Stimulated activated CD4-positive, alpha-beta T cell treated with anti-CD3 and anti-CD28 coated beads, Interleukin-2, amount 100 ng/mL, for 4 hours (primary cell): ENCODE data around the gene IER5L.

Source experiments
- DNase-seq: peaks from one replicate; pipeline ENCODE4 v3.0.0-alpha.2; 2020; ENCODE audit warnings: low read depth

IER5L gene

DNA sequence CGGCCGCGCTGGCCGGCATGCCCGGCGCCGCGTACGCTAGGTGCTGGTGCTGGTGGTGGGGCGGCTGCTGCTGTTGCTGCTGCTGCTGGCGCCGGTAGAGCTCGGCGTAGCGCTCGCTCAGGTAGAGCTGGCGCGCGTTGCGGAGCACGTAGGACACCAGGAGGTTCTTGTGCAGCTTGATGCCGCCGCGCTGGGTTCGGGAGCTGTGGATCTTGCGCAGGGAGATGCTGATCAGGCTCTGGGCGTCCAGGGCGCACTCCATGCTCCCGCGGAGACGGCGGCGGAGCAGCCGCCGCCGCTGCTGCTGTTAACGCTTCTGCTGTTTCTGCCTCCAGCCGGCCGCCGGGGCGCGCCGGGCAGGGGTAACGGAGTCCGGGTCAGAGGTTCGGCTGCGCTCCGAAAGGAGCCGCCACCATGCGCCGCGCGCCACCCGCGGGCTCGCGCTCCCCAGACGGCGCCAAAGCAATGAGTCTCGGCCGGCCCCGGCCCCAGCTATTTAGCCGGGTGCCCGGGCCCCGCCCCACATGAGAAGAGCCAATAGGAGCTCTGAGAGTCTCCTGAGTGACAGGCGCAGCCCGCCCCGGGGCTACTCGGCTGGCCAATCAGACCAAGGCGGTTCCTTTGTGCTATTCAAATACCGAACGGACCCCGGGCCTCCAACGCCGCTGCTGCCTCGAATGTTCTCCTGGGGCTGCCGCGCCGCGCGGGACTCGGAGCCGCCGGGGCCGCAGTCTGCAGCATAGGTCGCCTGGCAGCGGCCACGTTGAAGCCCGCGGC lies at the start of gene IER5L:
Gene IER5L, minus strand, starts transcription at position 471 of the 777 bp plus-strand sequence. Its CDS starts 209 bp downstream, at position 262.
- DNase-seq = peak; percentile 92

DNA sequence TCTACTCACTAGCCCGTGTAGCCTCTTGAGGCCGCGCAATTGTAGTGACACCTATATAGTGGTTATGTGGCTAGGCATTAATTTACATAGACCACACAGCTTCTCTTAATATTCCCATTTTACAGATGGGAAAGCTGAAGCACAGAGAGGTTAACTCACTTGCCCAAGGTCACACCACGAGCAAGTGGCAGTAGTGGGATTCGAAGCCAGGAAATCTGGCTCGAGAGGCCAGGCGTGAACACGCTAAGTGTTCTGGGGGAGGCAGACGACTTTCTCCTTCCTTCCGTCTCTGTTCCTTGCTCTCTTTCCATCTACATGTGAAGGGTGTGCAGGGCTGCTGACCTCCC lies 49.8 kb upstream of the IER5L start:
- DNase-seq = no peak

DNA sequence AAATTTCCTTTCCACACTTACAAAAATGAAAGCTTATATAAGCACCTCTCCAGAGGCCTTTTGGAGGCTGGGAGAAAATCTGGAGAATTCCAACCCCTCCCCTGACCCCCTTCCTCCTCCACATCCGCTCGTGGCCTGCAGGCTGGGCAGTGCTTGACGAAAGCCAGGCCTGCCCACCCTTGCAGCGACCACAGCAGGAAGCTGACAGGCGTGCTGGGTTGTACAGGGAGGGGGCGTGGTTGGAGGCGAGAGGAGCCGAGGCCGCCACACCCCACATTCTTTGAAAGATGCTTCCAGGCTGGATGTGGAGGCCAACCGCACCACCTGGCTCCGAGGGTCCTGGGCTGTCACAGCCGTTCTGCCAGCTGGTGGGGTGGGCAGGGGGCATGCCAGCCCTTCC lies 47.8 kb upstream of the IER5L start:
- no peak for DNase-seq

DNA sequence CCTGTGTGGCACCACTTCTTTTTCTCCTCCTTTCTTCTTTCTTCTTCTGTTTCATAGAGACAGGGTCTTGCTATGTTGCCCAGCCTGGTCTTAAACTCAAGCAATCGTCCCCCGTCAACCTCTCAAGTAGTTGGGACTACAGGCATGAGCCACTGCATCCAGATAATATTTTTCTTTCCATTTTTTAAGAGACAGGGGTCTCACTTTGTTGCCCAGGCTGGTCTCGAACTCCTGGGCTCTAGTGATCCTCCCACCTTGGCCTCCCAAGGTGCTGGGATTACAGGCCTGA lies 47.4 kb upstream of the IER5L start:
- no peak for DNase-seq

DNA sequence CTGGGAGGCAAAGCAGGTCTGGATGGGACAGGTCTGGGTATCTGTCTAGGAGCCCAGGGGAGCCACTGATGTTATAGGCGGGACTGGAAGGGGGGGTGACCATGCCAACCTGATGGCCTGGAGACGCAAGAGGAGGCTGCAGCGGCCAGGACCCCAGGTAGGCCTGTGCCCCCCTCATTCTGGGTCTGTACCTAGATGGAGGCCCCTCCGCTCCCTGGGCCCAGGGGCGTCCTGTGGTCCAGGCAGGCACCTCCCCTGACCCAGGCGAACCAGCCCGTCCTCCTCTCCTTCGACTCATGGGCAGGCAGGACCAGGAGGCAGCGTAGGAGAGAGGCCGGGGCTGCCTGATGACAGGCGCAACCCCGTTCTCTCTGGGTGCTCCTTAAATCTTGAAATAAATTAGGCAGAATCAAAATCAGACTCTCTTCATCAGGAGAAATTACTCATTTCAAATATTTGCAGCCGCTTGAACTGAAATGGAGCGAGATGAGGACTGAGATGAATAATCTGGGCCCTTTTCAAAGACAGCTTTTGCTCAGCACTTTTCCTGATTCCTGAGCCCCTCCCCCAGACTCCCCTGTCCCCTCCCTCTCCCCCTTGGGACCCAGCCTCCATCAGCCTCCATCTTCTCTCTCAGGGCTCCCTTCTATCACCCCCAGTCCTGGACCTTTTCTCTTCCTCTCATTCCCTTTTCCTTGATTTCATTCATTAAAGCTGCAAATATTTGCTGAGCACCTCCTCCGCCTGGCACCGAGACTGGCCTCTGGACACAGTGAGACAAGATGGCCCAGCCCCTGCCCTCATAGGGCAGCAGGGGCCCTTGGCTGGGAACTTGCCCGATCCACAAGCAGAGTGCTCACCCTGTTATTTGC lies 46.8 kb upstream of the IER5L start:
- no peak for DNase-seq

DNA sequence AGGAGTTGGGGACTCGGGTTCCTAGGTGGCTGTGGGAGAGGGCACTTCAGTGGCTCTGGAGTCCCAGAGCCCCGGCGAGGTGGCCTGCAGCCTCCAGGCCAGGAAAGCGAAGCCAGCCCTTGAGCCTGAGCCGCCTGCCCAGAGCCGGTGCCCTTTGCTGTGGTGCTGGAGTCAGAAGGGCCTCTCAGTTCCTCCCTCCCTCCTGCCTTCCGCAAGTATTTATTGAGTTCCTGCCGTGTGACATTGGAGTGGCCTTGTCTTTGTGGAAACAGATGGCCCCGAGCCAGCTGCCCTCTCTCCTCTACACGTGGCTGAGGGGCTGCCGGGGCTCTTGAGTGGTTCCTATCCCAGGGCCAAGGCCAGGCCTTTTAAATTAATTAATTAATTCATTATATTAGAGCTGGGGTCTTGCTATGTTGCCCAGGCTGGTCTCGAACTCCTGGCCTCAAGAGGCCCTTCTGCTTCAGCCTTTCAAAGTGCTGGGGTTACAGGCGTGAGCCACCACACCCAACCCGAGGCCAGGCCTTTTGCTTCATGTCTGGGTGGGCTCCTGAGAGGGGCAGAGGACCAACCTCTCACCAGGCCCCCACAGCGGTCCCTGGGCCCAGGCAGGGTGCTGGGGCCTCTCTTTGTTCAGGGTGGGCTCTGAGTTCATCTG lies 45.6 kb upstream of the IER5L start:
- no peak for DNase-seq

DNA sequence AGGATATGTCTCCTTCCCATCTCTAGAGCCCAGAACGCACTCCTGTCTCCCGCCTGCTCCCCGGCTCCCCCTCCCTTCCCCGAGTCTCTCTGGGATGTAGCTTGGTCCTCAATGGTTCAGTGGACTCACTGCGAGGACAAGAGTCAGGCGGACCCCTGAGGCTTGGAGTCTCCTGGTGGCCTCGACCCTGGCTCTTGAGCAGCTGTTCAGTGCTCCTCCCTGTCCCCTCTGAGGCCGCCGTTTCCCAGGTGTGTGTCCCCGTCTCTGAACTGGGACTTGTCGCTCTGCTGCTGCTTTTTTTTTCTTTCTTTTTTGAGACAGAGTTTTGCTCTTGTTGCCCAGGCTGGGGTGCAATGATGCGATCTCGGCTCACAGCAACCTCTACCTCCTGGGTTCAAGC lies 44.8 kb upstream of the IER5L start:
- no peak for DNase-seq

DNA sequence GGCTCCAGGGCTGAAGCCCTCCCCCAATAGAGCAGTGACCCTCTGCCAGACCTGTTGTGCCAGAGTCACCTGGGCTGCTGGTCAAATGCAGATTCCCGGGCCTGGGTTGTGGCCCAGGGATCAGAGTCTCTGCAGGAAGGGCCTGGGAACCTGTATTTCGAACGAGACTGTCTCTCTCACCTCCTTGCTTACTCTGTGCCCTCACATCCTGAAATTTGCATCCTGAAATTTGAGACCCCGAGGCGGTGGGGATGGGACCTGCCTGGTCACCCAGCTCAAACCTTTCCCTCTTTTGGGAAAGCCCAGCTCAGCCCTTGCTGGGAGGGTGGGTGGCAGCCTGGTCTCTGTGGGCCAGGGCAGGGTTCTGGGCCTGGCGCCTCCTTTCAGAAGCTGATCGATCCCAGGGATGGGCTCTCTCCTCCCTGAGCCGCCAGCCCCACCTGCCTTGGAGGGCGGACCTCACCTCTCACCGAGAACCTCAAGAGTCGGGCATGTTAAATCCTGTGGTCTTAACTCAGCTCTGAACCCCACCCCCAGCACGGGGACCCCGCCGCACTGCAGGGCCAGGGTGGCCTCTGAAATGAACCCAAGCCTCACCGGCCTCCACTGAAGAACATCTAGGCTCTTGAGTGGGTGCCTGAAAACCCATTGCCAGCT lies 44.0 kb upstream of the IER5L start:
- no peak for DNase-seq

DNA sequence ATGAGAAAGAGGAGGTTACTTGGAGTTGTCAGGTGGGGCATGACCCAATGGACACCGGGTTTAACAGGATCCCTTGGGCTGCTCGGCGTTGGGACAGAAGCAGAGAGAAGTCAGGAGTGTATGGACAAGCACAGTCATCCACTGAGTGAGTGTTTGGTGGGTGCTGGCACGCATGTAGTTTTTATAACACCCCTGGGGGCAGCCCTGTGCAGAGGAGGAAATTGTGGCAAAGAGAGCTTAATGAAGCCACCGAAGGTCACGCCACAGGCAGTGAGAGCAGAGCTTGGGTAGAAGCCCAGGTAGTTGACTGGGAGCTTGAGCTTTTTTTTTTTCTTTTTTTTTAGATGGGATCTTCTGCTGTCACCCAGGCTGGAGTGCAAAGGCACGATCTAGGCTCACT lies 43.2 kb upstream of the IER5L start:
- no peak for DNase-seq

DNA sequence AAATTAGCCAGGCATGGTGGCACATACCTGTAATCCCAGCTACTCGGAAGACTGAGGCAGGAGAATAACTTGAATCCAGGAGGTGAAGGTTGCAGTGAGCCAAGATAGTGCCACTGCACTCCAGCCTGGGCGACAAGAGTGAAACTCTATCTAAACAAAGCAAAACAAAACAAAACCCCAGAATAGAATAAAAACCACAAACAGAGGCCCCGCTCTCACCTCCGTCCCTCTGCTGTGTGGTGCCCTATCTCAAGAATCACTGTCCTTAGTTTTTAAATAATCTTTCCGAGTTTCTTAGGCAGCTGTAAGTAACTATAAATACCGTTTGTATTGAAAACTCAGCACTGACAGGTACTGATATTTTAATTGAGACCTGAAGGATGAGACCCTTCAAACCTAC lies 42.7 kb upstream of the IER5L start:
- no peak for DNase-seq

DNA sequence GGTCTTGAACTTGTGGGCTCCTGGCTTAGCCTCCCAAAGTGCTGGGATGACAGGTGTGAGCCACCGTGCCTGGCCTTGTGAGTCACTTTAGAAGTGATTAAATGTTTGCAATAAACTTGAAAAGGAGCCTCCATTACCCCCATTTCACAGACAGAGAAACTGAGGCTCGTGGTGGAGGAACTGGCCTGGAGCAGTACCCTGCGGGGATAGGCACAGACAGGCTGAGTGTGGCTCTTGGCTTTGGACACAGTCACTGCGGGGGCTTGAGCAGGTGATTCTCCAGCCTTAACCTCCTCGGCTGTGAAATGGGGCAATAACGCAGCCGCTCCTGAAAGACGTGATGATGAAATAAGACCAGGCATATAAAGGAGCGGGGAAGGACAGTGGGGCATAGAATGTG lies 40.9 kb upstream of the IER5L start:
- no peak for DNase-seq

DNA sequence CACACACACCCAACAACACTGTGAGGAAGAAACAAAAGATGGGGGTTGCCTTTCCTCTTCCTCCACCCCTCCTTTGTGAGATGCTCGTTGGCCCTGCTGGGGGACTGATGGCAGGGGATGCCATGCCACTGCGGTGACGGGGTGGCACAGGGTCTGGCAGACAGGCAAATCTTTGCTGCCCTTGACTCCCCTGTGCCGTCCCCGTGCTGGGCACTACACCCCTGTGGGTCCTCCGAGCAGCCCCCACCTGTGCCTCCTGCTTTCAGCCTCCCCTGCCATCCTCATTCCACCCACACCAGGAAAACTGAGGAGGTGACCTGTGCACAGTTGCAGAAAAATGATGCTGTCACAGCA lies 40.2 kb upstream of the IER5L start:
- no peak for DNase-seq

DNA sequence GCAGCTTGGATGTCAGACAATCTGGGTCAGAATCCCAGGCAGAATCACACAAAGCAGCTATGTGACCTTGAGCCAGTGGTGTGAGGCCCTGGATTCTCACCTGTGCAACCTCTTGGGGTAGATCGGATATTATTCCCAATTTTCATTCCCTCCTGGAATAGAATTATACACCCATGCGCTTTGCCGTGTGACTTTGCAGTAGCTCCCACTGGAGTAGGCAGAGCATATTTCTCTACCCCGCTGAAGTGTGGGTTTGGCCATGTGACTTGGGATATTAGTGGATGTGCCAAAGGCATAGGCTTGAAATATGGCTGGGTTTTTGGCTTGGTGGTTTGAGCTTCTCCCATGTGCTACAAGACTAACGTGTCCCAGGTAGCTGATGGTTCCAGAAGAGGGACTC lies 35.5 kb upstream of the IER5L start:
- DNase-seq = no peak

DNA sequence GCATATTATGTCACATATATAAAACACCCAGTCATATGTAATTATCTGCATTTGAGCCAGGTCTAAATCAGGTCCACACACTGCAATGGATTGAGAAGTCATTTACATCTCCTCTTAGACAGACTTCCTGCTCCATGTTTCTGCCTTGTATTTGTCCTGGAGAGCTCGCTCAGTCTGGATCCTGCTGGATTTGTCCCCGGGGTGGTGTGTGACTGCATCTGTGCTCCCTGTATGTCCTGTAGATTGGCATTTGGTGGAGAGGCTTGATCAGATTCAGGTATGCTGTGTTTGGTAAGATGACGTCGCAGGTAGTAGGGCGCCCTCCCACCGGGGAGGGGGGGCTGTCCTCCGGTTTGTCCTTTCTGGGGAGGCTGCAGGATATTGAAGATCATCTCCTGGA lies 33.6 kb upstream of the IER5L start:
- no peak for DNase-seq

DNA sequence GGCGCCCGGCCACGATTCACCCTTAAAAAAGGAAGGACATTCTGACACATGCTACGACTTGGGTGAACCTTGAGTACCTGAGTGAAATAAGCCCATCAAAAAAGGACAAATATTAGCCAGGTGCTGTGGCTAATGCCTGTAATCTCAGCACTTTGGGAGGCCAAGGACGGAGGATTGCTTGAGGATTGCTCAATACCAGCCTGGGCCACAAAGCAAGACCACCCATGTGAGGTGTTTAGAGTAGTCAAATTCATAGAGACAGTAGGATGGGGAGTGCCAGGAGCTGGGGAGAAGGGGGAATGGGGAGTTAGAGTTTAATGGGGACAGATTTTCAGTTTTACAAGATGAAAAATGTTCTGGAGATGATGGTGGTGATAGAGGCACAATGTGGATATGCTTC lies 32.1 kb upstream of the IER5L start:
- no peak for DNase-seq

DNA sequence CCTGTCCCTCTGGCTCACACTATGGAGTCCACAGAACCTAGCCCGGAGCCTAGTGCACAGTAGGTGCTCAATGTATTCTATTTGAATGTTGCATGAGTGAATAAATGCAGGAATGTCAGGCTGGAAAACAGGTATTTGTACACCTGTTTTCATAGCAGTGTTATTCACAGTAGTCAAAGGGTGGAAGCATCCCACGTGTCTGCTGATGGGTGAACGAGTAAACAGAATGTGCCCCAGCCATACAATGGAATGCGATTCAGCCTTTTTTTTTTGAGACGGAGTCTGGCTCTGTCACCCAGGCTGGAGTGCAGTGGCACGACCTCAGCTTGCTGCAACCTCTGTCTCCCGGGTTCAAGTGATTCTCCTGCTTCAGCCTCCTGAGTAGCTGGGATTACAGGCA lies 31.5 kb upstream of the IER5L start:
- no peak for DNase-seq

DNA sequence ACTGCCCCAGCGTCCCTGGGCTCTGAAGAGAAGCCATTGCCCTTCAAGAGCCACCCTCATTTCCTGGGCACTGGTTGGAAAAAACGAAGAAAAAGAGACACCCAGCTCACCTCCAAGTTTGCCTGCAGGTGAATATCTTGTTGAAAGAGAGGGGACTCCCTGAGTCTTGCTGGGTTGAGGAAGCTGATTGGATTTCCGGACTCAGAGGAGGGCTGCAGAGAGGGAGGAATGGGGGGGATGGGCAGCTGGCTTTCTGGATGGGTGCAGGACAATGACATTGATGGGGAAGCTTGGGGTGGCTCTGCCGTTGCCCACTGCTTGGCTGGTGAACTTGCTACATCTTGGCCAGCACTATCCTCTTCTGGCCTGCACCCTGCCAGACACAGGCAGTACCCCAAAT lies 31.0 kb upstream of the IER5L start:
- DNase-seq = no peak

DNA sequence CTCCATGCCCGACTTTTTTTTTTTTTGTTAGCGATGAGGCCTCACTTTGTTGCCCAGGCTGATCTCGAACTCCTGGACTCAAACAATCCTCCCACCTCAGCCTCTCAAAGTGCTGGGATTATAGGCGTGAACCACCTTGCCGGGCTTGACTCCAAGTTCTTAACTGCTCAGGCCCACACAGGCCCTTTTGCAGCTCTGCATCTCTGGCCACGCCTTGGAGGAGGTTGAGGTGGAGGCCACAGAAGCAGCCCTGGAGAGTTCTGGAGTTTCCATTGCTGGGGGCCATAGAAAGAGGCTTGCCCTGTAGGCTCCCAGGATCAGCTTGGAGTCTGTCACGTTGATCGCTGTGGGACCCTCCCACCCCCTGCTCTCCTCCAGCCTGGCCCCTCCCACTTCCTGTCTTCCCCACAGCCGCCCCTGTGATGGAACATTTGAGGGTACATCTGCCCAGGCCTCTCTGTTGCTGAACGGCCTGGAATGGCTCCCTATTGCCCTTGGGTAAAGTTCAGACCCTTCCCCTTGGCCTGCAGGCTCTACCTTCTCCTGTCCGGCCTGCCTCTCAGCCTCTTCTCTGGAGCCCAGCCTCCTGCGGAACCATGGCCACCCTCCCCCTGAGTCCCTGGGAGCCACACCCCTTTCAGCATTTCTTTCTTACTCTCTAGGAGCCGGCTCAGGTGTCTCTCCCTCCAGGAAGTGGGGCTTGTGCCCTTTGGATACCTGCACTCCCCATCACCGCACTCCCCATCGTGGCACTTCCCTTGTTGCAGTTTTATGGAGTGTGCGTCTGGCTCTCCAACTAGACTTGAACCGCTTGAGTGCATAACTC lies 30.4 kb upstream of the IER5L start:
- DNase-seq = peak; percentile 59

DNA sequence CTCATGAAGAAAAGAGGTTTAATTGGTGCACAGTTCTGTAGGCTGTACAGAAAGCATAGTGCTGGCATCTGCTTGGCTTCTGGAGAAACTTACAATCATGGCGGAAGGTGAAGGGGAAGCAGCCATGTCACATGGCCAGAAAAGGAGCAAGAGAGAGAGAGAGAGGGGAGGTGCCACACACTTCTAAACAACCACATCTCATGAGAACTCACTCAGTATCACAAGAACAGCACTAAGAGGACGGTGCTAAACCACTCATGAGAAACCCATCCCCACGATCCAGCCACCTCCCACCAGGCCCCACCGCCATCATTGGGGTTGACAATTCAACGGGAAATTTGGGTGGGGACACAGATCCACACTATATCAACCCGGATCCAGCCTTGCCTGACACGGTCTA lies 28.8 kb upstream of the IER5L start:
- DNase-seq = no peak

DNA sequence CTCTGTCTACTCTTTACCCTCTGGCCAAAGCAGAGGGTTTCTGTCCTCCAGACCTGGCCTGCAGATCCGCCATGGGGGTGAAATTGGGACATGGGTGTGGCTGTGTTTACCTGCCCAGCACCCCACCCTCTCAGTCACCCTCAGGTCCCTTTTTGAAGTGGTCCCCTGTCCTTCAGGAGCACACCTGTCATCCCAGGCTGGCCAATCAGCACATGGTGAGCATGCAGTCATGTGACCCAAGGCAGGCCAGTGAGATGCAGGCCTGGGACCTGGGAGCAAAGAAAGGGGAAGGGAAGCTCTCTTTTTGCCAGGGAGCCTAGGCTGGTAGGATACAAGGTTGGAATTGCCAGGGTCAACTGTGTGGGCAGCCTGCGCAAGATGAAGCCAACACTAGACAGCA lies 28.3 kb upstream of the IER5L start:
- no peak for DNase-seq

DNA sequence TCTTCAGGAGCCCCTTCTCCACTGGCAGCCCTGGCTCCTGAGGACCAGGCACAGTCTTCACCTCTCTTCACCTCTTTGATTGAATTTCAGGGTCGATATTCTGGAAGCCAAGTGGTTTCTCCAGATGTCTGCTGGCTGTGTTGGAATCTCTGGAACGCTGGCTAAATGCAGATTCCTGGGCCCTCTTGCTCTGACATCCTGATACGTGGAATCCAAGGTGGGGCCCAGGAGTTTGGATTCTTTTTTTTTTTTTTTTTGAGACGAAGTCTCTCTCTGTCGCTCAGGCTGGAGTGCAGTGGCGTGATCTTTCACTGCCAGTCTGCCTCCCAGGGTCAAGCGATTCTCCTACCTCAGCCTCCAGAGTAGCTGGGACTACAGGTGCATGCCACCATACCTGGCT lies 26.8 kb upstream of the IER5L start:
- no peak for DNase-seq

DNA sequence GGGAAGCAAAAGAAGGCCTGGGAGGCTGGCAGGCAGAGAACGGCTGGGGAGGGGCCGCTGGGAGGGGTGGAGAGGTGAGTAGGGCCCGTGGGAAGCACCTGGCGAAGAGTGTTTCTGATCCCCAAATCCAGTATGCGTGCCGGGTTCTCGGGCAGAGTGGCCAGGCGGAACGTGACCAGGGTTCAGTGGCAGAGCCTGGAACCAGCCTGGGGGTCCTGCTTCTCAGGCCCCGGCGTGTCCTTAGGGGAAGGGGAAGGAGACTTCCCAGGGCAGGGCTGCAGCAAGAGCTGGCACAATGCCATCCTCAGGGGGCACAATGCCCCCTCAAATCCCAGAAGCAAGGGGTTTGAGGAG lies 25.5 kb upstream of the IER5L start:
- DNase-seq = no peak
